Stimulated activated naive CD4-positive, alpha-beta T cell treated with Interleukin-2 at 50 U/mL for 16 hours (primary cell): ENCODE measurements around the gene AP2B1.
"Not testable (repeated sequence)": the region's sequence is repeated elsewhere in the genome, so short reads cannot be mapped to it uniquely, and the experiment has no call there.

Source experiments
- DNase-seq: peaks from one replicate; lab custom pipeline; 2025; lab: John Stamatoyannopoulos, UW

Gene AP2B1

DNA sequence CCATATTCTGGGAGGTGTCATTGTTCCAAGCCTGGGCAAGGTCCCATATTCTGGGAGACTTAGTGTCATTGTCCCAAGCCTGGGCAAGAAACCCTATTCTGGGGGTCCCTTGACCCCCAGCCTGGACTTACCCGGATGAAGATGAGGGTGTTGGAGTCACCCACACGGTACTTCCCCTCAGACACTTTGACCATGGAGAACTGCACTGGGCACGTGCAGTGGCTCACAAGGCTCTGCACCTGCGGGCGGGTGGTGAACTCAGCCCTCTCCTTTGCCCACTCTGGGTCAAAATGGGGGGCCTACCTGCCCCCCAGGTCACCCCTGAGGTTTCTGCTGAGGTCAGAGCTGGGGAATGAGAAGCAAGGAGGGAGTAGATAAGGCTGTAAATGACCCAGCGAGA is 161.9 kb downstream of the AP2B1 start:
- DNase-seq: no peak

DNA sequence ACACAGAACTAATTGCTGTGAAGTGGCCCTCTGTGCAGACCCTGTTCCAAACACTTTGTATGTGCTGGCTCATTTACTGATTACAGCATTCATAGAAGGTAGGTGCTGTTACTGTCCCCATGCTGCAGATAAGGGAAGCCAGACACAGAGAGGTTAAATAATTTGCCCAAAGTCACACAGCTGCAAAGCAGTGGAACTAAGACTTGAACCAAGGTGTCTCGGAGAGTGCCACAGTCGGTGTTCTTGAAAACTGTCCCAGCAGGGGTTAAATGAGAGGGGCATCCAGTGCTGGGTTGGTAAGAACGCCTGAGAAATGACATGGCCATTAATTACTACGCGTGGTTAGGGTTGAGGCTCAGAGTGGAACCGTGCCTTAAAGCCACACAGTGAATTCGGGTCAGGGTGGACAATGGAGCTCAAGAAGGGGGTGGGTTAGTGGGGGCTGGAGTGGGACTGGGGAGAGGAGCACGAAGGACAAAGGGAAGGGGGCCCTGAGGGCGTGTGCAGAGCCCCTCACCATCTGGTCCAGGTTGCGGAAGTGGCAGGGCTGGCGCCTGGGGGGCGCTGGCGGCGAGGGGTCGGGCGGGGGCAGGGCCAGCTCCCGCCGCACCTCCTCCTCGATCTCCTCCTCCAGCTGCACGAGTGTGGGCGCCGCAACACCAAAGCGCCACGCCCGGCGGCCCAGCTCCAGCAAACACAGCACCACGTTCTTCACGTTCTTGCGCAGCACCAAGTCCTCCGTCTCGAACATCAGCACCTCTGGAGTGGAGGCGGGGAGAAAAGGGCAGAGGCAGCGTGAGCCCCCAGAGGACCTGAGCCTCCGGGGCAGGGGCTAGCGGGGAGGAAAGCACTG is 162.7 kb downstream of the AP2B1 start:
- DNase-seq: no peak

DNA sequence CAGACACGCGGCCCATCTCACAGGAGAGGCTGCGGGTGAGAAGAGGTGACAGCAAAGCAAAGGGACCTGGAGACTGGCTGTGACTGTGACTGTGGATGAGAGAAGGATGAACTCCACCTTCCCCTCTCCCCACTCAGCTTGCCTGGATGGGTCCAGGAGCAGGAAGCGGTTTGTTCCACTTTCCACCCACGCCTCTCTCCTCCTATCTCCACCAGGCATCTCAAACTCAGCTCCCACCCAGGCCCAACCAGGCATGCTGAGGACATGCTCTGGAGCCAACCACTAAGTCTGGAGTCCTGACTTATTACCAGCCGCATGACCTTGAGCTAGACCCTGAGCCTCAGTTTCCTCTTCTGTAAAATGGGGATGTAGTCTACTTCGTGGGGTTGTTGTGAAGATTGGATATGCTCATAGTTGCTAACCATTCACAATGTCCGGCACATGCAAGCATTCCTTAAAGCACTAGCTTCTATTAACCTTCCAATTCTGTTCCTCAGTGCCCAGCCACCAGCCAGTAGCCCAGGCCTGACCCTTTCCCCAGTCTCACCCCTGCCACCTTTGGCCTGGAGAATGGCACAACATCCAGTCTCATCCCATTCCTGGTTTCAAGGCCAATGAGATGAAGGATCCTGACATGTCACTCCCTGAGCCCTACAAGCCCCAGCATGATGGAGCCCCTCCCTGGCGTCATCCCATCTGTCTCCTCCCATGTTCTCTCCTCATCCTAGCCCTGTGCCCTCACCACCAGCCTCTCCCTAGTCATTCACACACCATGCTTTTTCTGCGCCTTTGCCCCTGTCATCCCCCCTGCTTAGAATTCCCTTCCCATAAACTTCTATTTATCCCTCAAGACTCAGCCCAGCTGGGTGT is 163.6 kb downstream of the AP2B1 start:
- no peak for DNase-seq

DNA sequence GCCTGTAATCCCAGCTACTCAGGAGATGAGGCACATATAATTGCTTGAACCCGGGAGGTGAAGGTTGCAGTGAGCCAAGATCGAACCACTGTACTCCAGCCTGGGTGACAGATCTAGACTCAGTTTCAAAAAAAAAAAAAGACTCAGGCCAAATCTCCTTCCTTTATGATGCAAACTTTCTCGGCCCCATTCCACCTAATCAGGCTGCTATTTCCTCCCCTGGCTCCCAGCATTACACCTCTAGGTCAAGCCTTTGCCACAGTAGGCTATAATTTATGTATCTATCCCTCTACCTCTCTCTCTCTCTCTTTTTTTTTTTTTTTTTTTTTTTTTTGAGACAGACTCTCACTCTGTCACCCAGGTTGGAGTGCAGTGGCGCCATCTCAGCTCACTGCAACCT is 164.4 kb downstream of the AP2B1 start:
- not testable (repeated sequence) for DNase-seq

DNA sequence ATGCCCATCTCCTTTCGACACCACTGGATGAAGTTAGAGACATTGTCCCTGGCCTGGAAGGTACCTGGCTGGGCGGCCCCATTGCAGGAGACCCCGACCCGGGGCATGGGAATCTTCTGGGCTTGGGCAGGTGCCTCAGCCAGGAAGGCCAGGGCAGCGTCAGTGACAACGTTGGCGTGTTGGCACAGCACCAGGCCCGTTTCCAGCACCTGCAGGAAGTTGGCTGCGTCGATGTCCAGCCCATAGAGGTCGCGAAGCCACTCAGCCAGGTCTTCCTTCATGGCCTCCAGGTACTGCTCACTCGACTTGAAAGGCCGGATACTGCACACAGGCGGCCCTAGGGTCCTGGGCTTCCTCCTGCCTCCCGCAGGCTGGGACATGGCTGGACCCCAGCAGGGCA is 165.3 kb downstream of the AP2B1 start:
- DNase-seq: no peak

DNA sequence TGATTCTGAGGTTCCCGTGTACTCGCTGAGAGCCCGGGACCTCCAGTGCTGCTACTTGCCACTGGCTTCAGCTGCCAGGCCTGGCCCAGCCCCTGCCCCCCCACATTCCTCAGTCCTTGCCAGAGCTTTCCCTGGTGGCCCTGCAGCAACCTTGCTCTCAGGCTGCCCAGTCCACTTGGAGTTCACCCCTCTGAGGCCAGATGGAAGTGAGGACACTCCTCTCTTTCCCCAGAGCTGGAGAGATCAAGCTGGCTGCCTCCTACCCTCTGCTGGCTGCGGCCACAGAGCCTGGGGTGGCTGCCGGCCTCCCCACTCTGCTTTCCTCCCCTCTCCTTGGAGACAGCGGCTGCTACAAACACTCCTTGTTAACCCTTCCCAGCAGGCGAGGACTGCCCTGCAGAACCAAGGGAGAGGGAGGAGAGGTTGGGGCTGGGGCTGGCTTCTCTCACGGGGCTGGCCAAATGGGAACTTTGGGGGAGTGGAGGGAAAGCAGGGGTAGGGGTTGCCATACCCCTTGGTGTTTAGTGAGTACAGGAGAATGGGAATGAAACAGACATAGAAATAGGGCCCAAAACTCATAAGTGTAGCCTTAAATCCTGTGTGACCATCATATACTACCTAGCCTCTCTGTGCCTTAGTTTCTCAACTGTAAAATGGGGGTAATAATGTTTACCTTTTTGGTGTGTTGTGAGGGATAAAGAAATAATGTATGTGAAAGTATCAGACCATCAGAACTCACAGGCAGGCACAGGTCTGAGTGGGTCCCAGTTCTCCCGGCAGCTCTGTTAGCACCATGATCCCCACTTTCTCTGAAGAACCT is 166.0 kb downstream of the AP2B1 start, which contains the start of gene GAS2L2:
Gene GAS2L2, minus strand, starts transcription at position 295 of the 820 bp plus-strand sequence. CDS start 389 bp downstream, outside the sequence.
- DNase-seq: no peak

DNA sequence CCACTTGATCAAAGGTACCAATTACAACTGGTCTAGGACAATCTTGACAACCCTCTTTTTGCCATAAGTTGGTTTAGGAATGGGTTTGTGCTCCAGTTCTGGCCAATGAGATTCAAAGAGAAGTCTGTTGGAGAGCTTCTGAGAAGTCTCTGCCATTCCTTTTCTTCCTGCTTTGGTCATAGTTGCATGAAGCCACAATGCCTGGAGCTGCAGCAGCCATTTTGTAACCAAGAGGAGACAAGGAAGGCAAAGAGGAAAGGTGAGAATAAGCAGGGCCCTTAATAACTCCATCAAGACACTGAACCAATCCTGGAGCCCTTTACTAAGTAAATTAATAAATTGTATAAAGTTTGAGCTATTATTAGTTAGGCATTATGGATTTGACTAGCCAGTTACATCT is 170.1 kb downstream of the AP2B1 start:
- DNase-seq: no peak

DNA sequence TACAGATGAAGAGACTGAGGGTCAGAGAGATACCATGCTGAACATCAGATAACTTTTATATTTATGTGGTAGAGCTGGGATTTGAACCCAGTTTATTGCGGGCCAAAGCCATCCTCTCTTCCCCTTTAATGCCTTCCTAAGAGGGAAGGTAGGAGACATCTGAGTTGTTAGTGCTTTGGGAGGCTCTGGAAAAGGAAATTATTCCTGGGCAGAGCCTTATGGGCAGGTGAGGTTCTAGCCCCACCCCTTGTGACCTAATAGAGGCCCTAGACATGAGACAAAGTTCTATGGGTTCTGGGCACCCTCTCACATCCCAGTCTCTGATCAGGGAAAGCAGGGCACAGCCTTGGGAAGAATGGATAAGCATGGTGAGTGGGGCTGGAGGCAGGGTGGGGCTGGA is 173.5 kb downstream of the AP2B1 start, which contains the start of gene C17orf50:
Gene C17orf50, plus strand, starts transcription at position 301 of the 400 bp plus-strand sequence. Its CDS starts 55 bp downstream, at position 356.
- DNase-seq: no peak

DNA sequence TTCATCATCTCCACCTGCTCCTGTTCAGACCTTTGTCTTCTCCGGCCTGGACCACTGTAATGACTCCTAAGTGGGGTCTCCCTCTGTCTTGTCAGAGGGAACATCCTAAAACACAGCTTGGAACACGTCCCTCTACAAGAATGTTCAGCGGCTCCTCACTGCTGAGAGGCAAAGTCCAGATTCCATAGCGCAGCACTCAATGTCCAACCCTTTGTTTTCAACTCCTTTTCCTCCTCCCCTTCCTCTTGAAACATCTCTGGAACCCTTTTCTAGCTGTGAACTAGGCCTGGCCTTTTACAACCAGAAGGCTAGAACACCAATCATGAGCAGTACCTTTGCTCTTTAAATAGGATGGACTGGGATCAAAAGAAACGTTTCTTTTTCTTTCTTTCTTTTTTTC is 174.5 kb downstream of the AP2B1 start:
- DNase-seq: no peak

DNA sequence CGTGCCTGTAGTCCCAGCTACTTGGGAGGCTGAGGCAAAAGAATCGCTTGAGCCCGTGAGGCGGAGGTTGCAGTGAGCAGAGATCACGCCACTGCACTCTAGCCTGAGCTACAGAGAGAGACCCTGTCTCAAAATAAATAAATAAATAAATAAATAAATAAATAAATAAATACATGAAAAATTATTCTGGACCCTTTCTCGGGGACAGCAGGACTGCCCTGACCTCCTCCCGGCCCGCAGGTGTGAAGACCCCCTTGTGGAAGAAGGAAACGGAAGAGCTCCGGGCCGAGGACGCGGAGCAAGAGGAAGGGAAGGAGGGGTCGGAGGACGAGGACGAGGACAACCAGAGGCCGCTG is 176.6 kb downstream of the AP2B1 start:
- no peak for DNase-seq

DNA sequence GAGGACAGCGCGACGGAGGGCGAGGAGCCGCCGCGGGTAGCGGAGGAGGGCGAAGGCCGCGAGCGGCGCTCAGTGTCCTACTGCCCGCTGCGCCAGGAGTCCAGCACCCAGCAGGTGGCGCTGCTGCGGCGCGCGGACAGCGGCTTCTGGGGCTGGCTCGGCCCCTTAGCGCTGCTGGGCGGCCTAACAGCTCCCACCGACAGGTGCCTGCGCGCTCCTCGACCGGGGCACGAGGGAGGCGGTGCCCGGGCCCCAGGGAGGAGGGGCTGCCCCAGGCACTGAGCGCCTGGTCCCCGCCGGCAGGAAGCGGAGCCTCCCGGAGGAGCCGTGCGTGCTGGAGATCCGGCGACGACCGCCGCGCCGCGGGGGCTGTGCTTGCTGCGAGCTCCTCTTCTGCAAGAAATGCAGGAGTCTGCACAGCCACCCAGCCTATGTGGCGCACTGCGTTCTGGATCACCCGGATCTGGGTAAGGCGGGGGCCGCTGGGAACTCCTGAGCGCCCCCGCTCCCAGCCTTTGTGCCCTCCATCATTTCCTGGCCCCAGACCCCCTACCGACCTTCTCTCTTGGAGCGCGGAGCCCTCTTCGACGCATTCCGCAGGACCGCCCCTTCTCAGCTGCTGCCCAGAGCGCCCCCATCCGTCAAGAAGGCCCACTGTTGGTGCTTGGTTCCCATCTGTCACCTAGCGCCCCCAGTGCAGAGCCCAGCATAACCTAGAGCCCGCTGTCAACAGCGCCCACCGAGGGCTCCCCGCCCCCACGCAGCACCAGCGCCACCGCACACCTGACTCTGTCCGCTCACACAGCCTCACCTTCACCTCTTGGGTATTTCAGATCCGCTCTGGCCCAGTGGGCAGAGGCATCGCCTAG is 177.2 kb downstream of the AP2B1 start:
- DNase-seq: peak; percentile 82

DNA sequence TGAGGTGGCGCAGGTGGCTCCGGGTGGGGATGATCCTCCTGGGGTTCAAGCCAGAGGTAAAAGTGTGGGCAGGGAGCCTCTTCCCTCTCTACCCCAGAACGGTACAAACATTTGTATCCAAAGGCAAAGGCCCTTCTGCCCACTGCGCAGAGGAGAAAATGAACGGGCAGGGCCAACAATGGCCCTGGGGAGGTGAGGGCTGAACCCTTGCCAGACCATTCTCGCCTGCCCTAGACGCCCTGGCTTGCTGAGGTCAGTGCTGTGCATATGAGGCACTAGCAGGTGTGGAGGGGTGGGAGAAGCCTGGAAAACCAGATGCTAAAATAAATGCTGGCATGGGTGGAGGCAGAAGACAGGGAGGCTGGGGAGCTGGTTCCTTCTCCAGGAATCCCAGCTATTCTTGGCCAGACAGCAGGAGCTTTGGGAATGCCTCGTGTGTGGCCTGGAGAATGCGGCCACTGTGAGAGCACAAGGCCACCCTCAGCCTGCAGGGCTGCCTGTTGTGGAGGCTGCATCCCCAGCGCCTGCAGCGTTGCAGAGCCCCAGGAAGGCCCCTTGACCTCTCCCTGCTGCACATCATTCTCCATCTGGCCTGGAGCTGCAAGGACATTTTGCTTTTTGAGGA is 178.1 kb downstream of the AP2B1 start:
- DNase-seq: no peak

DNA sequence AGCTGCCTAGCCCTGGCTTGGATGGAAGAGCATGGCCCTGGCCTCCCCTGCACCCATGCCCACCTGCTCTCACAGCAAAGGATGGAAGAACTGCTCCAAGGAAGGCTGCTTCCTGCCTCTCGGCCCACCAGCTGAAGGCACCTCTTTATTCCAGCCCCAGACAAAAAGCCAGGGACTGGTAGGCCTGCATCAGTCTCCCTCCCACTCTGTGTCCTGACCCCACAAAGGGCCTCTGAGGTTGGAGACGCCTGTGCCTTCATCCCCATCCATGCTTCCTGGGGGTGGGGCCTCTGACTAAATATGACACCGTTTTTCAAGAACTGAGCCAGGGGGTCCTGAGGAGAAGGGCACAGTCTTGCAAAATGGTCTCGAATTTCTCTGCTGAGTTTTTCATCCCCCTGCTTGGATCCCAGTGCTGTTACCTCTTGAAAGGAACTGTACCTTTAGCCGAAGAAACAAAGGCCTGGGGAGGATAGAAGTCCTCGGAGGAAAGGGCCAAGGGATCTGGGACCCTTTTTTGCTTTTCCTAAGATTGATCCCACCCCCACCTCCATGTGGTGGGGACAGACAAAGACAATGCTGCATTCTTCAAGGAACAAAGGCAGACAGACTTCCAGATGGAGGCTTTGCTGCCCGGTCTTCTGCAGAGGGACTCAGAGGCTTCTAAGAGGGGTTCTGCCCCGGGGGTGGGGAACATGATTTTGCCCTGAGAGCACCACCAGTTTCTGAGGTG is 178.8 kb downstream of the AP2B1 start:
- no peak for DNase-seq

DNA sequence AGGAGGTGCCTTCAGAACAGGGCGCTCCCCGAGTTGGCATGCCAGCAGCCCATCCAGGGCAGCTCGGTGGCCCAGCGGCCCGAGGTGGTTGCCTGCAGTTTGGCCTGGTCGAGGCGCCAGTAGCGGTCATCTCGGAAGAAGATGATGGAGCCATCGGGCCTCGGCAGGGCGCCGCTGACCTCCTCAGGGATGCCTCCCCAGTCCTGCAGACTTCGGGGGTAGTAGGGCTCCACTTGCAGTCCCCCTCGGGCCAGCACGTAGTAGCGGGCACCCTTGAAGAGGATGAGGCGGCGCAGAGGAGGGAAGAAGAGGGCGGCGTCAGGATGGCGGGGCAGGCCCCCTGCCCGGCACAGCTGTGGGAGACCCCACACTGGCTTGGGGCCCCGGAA is 179.4 kb downstream of the AP2B1 start:
- no peak for DNase-seq

DNA sequence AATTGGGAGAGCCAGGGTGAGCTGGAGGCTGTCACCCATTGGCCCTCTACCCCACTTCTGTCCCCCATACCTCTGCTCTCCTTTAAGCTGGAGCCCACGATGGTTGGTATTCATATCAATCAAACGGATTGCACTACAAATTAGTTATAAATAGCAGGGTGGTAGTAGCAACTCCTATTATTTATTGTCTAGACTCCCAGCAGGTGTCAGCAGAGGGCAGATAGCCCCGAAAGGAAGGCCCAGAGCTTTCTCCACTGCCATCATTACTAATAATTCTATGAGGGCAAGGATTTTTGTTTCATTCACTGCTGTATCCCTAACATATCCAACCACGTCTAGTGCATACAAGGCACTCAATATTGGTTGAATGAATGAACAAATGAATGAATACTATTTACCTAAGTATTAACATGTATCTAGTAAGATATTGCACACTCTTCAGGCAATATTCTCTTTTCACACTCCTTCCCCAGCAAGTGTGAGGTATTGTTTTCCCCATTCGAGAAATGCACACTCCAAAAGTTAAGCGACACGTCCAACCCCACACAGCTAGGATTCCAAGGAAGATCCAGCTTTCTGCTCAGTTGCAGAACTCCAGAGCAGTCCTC is 179.9 kb downstream of the AP2B1 start:
- no peak for DNase-seq

DNA sequence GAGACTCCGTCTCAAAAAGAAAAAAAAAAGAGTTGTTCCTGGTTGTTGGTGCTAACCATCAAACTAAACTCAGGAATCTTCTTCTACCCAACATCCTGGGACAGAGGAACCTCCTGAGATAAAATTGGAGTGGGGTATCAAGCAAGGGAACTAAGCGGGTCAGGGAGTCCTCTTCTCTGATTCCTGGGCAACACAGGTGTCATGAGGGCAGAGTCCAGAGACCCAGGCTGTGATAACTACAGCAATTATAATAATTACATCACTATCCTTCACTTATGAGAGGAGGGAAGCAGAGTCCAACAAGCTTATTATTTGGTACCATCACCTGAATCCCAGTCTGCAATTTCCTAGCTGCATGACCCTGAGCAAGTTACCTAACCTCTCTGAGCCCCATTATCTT is 181.7 kb downstream of the AP2B1 start:
- no peak for DNase-seq

DNA sequence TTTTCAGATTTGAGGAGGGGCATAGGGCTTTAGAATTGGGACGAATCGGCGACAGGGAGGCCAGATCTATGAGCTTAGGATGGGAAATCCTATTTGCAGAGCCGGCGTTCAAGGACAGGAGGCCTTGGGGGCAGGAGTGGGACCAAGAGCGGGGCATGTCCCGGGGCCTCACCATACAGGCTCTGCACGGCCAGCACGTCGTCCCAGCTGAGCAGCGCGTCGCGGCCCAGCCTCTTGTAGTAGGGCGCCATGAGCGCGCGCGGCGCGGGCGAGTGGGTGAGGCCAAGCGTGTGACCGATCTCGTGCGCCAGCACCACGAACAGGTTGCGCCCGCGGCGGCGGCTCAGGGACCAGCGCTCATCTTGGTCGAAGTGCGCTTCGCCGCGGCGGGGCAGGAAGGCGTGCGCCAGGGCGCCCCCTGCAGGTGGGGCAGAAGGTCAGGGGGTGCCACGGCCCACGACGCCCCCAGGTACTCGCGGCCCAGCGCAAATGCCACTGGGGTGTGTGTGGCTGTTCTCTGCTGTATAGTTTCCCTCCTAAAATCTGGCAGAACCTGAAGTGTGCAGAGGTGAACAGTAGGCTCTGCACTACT is 182.9 kb downstream of the AP2B1 start:
- DNase-seq: no peak

DNA sequence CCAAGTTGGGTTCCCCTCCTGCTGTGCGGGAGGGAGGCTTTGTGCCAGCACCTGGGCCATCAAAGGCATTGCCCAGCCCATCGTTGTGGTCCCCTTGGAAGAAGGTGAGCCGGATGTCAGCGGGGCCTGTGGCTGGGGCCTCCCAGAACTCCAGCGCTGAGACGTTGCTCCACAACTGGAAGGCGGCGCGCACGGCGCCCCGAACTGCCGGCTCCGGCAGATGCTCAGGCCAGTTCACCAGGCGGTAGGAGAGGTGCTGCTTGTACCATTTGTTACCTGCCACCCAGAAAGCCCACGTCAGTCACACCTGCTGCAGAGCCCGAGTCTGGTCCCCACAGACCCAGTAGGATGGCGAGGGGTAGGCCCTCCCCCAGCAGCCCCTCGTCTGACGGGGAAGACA is 186.0 kb downstream of the AP2B1 start:
- DNase-seq: no peak
